ENCODE data around the gene PCDHGB1.
"Not testable (repeated sequence)": the region's sequence is repeated elsewhere in the genome, so short reads cannot be mapped to it uniquely, and the experiment has no call there.

PCDHGB1 gene

DNA sequence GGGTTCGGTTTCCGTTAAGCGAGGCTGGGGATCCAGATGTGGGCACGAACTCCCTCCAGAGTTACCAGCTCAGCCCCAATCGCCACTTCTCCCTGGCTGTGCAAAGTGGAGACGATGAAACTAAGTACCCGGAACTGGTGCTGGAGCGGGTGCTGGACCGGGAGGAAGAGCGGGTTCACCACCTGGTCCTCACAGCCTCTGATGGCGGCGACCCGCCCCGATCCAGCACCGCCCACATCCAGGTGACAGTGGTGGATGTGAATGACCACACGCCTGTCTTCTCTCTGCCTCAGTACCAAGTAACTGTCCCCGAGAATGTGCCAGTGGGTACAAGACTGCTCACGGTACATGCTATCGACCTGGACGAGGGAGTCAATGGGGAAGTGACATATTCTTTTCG, 33.4 kb downstream of the PCDHGB1 start:
- DNase-seq (ENCODE audit: low spot score), result no peak

DNA sequence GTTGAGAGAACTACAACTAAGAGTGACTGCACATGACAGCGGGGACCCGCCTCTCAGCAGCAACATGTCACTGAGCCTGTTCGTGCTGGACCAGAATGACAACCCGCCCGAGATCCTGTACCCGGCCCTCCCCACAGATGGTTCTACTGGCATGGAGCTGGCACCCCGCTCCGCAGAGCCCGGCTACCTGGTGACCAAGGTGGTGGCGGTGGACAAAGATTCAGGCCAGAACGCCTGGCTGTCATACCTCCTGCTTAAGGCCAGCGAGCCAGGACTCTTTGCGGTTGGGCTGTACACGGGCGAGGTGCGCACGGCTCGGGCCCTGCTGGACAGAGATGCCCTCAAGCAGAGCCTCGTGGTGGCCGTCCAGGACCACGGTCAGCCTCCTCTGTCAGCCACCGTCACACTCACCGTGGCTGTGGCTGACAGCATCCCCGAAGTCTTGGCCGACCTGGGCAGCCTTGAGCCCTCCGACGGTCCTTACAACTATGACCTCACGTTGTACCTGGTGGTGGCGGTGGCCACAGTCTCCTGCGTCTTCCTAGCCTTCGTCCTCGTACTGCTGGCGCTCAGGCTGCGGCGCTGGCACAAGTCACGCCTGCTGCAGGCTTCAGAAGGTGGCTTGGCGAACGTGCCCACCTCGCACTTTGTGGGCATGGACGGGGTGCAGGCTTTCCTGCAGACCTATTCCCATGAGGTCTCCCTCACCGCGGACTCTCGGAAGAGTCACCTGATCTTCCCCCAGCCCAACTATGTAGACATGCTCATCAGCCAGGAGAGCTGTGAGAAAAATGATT, 34.8 kb downstream of the PCDHGB1 start:
- DNase-seq (ENCODE audit: low spot score), result no peak

DNA sequence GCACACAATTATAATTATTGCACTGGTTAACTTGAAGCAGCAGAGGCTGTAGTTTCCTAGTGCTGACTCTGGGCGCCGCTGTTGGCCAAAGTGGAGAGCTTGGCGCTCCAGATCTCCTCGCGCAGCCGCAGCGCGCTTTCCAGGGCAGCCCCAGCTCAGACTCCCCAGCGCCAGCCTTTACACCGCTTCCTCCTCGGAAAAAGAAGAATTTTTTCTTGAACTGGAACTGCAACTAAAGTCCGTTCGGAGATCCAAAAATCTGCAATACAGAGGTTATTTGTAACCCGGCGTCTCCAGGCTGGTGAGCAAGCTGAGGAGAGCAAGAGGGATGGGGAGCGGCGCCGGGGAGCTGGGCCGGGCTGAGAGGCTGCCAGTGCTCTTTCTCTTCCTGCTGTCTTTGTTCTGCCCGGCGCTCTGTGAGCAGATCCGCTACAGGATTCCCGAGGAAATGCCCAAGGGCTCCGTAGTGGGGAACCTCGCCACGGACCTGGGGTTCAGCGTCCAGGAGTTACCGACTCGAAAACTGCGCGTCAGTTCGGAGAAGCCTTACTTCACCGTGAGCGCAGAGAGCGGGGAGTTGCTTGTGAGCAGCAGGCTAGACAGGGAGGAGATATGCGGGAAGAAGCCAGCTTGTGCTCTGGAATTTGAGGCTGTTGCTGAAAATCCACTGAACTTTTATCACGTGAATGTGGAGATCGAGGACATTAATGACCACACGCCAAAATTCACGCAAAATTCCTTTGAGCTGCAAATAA, 37.8 kb downstream of the PCDHGB1 start, which contains the start of gene PCDHGB4:
PCDHGB4 (plus strand) TSS at position 142 of the 755 bp plus-strand sequence; CDS start at position 329, 187 bp downstream.
- not testable (repeated sequence) for DNase-seq (ENCODE audit: low spot score)

DNA sequence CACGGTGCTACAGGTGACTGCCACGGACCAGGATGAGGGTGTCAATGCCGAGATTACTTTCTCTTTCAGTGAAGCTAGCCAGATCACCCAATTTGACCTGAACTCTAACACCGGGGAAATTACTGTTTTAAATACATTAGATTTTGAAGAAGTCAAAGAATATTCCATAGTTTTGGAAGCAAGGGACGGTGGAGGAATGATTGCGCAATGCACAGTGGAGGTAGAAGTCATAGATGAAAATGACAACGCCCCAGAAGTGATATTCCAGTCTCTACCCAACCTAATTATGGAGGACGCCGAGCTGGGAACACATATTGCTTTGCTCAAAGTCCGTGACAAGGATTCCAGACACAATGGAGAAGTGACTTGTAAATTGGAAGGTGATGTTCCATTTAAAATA, 38.8 kb downstream of the PCDHGB1 start:
- no peak for DNase-seq (ENCODE audit: low spot score)

DNA sequence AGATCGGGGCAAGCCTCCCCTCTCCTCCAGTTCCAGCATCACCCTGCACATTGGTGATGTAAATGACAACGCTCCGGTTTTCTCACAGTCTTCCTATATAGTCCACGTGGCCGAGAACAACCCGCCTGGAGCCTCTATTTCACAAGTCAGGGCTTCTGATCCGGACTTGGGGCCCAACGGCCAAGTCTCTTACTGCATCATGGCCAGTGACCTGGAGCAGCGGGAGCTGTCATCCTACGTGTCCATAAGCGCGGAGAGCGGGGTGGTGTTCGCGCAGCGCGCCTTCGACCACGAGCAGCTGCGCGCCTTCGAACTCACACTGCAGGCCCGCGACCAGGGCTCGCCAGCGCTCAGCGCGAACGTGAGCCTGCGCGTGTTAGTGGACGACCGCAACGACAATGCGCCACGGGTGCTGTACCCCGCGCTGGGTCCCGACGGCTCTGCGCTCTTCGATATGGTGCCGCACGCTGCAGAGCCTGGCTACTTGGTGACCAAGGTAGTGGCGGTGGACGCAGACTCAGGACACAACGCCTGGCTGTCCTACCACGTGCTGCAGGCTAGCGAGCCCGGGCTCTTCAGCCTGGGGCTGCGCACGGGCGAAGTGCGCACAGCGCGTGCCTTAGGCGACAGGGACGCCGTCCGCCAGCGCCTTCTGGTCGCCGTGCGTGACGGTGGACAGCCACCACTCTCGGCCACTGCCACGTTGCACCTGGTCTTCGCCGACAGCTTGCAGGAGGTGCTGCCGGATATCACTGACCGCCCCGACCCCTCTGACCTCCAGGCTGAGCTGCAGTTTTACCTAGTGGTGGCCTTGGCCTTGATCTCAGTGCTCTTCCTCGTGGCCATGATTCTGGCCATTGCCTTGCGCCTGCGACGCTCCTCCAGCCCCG, 39.5 kb downstream of the PCDHGB1 start:
- DNase-seq (ENCODE audit: low spot score), result no peak

DNA sequence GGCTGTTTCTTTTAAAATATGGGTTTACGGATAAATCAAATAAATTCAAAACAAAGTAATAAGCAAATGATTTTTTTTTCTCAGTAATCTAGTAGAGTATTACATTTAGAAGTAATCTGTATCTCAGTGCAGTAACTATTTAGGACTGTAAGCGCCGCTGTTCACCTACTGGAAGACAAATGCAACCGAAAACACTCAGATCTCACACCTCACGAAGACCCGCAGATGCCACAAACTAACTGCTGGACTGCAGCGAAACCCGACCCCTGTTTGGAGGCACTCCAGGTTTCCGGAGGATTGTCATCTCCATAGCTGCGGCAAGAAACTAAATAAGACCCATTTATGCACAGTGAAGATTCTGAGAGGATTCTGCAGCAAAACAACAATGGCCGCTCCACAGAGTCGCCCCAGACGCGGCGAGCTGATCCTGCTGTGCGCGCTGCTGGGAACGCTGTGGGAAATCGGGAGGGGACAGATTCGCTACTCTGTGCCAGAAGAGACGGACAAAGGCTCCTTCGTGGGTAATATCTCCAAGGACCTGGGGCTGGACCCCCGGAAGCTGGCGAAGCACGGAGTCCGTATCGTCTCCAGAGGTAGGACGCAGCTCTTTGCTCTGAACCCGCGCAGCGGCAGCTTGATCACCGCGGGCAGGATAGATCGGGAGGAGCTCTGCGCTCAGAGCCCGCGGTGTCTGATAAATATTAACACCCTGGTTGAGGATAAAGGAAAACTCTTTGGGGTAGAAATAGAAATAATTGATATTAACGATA, 42.7 kb downstream of the PCDHGB1 start, which contains the start of gene PCDHGA8:
PCDHGA8 (plus strand) TSS at position 205 of the 770 bp plus-strand sequence; CDS start at position 386, 181 bp downstream.
- no peak for DNase-seq (ENCODE audit: low spot score)

DNA sequence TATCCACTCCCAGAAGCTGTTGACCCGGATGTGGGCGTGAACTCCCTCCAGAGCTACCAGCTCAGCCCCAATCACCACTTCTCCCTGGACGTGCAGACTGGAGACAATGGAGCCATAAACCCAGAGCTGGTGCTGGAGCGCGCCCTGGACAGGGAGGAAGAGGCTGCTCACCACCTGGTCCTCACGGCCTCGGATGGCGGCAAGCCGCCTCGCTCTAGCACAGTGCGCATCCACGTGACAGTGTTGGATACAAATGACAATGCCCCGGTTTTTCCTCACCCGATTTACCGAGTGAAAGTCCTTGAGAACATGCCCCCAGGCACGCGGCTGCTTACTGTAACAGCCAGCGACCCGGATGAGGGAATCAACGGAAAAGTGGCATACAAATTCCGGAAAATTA, 43.4 kb downstream of the PCDHGB1 start:
- no peak for DNase-seq (ENCODE audit: low spot score)

DNA sequence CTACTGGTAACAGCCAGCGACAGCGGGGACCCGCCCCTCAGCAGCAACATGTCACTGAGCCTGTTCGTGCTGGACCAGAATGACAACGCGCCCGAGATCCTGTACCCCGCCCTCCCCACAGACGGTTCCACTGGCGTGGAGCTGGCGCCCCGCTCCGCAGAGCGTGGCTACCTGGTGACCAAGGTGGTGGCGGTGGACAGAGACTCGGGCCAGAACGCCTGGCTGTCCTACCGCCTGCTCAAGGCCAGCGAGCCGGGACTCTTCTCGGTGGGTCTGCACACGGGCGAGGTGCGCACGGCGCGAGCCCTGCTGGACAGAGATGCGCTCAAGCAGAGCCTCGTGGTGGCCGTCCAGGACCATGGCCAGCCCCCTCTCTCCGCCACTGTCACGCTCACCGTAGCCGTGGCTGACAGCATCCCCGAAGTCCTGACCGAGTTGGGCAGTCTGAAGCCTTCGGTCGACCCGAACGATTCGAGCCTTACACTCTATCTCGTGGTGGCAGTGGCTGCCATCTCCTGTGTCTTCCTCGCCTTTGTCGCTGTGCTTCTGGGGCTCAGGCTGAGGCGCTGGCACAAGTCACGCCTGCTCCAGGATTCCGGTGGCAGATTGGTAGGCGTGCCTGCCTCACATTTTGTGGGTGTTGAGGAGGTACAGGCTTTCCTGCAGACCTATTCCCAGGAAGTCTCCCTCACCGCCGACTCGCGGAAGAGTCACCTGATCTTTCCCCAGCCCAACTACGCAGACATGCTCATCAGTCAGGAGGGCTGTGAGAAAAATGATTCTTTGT, 44.7 kb downstream of the PCDHGB1 start:
- DNase-seq (ENCODE audit: low spot score), result not testable (repeated sequence)

DNA sequence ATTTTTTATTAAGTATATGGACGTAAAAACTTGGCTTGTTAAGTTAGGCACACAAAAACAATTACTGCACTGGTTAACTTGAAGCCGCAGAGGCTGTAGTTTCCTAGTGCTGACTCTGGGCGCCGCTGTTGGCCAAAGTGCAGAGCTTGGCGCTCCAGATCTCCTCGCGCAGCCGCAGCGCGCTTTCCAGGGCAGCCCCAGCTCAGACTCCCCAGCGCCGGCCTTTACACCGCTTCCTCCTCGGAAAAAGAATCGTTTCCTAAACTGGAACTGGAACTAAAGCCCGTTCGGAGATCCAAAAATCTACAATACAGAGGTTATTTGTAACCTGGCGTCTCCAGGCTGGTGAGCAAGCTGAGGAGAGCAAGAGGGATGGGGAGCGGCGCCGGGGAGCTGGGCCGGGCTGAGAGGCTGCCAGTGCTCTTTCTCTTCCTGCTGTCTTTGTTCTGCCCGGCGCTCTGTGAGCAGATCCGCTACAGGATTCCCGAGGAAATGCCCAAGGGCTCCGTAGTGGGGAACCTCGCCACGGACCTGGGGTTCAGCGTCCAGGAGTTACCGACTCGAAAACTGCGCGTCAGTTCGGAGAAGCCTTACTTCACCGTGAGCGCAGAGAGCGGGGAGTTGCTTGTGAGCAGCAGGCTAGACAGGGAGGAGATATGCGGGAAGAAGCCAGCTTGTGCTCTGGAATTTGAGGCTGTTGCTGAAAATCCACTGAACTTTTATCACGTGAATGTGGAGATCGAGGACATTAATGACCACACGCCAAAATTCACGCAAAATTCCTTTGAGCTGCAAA, 48.1 kb downstream of the PCDHGB1 start, which contains the start of gene PCDHGB5:
PCDHGB5 (plus strand) TSS at position 192 of the 796 bp plus-strand sequence; CDS start at position 373, 181 bp downstream.
- peak; percentile 31 for DNase-seq (ENCODE audit: low spot score)

DNA sequence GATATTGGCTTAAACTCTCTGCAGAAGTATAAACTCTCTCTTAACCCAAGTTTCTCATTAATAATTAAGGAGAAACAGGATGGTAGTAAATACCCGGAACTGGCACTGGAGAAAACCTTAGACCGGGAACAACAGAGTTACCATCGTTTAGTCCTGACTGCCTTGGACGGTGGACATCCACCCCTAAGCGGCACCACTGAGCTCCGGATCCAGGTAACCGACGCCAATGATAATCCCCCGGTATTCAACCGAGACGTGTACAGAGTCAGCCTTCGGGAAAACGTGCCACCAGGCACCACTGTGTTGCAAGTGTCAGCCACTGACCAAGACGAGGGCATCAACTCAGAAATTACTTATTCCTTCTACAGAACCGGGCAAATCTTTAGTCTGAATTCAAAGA, 48.7 kb downstream of the PCDHGB1 start:
- DNase-seq (ENCODE audit: low spot score), result no peak

DNA sequence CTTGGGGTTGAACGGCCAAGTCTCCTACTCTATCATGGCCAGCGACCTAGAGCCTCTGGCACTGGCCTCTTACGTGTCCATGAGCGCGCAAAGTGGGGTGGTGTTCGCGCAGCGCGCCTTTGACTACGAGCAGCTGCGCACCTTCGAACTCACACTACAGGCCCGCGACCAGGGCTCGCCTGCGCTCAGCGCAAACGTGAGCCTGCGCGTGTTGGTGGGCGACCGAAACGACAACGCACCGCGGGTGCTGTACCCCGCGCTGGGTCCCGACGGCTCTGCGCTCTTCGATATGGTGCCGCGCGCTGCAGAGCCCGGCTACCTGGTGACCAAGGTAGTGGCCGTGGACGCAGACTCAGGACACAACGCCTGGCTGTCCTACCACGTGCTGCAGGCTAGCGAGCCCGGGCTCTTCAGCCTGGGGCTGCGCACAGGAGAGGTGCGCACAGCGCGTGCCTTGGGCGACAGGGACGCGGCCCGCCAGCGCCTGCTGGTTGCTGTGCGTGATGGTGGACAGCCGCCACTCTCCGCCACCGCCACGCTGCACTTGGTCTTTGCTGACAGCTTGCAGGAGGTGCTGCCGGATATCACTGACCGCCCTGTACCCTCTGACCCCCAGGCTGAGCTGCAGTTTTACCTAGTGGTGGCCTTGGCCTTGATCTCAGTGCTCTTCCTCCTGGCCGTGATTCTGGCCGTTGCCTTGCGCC, 49.8 kb downstream of the PCDHGB1 start:
- DNase-seq (ENCODE audit: low spot score), result no peak

Measured in CD4-positive, alpha-beta T cell treated with Interleukin-15 for 4 hours (primary cell).